Immature natural killer cell (primary cell): ENCODE data around the gene DIP2B. TPM values are rescaled to one million over a fixed set of nuclear protein-coding genes. Genes with fewer than 3 reads are reported as not detected.
A peak's percentile ranks its signal among the peaks of the same experiment; 100 is the strongest.

ENCODE experiments used
- DNase-seq, 3 donors: peaks; one replicate each; pipeline ENCODE4 v3.0.0; 2022; ENCODE audit warnings: mixed read lengths in 1 of 3
- H3K27ac Mint-ChIP-seq, 6 donors: one replicate each; pipeline ENCODE4 v1.8.0; 2020; ENCODE audit warnings: mixed read lengths in 6 of 6, mild to moderate bottlenecking in 5 of 6, inconsistent platforms in 4 of 6, moderate library complexity in 3 of 6
- H3K27me3 Mint-ChIP-seq, 3 donors: one replicate each; pipeline ENCODE4 v1.8.0; 2020 to 2021; ENCODE audit warnings: low read depth in 3 of 3, mild to moderate bottlenecking in 3 of 3, mixed read lengths in 3 of 3, moderate library complexity in 3 of 3, inconsistent platforms in 1 of 3
- H3K36me3 Mint-ChIP-seq, 3 donors: one replicate each; pipeline ENCODE4 v1.8.0; 2020; ENCODE audit warnings: mixed read lengths in 3 of 3, inconsistent platforms in 2 of 3, mild to moderate bottlenecking in 2 of 3
- H3K4me1 Mint-ChIP-seq, 2 donors: one replicate each; pipeline ENCODE4 v1.8.0; 2020; ENCODE audit warnings: inconsistent platforms in 2 of 2, mild to moderate bottlenecking in 2 of 2, mixed read lengths in 2 of 2, moderate library complexity in 1 of 2
- H3K4me3 Mint-ChIP-seq, 5 donors: one replicate each; pipeline ENCODE4 v1.8.0; 2020; ENCODE audit warnings: mild to moderate bottlenecking in 5 of 5, mixed read lengths in 5 of 5, inconsistent platforms in 3 of 5, moderate library complexity in 3 of 5
- H3K9me3 Mint-ChIP-seq, 6 donors: one replicate each; pipeline ENCODE4 v1.8.0; 2020; ENCODE audit warnings: mild to moderate bottlenecking in 6 of 6, mixed read lengths in 6 of 6, inconsistent platforms in 4 of 6, moderate library complexity in 3 of 6
- polyA plus RNA-seq, 3 donors: library from polyadenylated mRNA; unstranded; fragments of 300-500 nt; fragmentation: Illumina TruSeq; gene quantifications; one replicate each; pipeline ENCODE4 v1.2.3, GENCODE V29; 2021

The DIP2B gene
- polyA plus RNA-seq, 3 donors from 2014 or later: 2.0 to 7.2 (median 3.4) TPM

GRCh38 chr12:50637870-50638481 lies 133.2 kb downstream of the DIP2B start:
- Mint-ChIP-seq H3K27me3 (no peaks in the 10 kb centered on the region), H3K27ac (peak overlapping the region in 1 of 6 donors; percentile 7), H3K4me3 (no peak overlapping the region), H3K4me1 (peaks cover 15 to 19% of the 10 kb centered on the region in 2 donors), H3K36me3 (peaks cover 7 to 14% (median 13%) of the 10 kb centered on the region in 3 donors), H3K9me3 (no peaks in the 10 kb centered on the region)
- DNase-seq: peak; percentile 22 to 32 (median 32)

DNA sequence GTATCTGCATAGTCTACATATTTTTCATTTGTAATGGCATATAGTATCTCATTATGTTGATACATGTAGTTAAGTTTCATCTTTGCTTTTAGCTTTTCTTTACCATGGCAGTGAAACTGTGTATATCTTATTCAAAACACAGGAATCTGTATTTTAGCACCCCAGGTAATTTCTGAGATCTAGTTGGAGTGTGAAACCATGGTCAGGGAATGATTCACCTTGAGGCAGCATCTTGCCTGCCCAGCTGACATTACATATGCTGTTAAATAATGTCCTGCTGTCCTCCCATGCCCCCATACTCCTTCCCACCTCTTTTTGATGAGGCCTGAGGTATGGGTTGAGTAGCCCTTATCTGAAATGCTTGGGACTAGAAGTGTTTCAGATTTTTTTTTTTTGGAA lies 133.7 kb downstream of the DIP2B start:
- peaks cover 7 to 11% (median 10%) of the 10 kb centered on the region in 3 donors for H3K36me3 Mint-ChIP-seq
- peaks cover 0 to 1% (median 0%) of the 10 kb centered on the region in 3 donors for H3K27me3 Mint-ChIP-seq
- no peak overlapping the region for H3K4me3 Mint-ChIP-seq
- no peaks in the 10 kb centered on the region for H3K9me3 Mint-ChIP-seq
- peaks cover 17 to 19% of the 10 kb centered on the region in 2 donors for H3K4me1 Mint-ChIP-seq
- no peak for DNase-seq
- H3K27ac Mint-ChIP-seq: no peak overlapping the region

DNA sequence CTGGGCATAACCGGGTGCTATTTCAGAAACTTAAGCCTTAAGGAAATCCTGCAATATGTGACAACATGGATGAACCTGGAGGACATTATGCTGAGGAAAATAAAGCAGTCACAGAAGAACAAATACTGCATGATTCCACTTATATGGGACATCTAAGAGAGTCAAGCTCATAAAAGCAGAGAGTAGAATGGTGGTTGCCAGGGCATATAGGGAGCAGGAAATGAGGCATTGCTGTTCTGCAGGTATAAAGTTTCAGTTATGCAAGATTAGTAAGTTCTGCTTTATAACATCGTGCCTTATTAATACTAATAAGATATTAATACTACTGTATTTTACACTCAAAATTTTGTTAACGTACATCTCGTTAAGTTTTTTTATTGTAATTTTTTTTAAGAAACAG lies 134.9 kb downstream of the DIP2B start:
- Mint-ChIP-seq H3K27me3 (peaks cover 0 to 1% (median 0%) of the 10 kb centered on the region in 3 donors), H3K4me1 (peaks cover 17 to 19% of the 10 kb centered on the region in 2 donors), H3K9me3 (no peaks in the 10 kb centered on the region), H3K36me3 (peaks cover 7 to 11% (median 10%) of the 10 kb centered on the region in 3 donors), H3K4me3 (no peak overlapping the region), H3K27ac (no peak overlapping the region)
- DNase-seq: no peak

DNA sequence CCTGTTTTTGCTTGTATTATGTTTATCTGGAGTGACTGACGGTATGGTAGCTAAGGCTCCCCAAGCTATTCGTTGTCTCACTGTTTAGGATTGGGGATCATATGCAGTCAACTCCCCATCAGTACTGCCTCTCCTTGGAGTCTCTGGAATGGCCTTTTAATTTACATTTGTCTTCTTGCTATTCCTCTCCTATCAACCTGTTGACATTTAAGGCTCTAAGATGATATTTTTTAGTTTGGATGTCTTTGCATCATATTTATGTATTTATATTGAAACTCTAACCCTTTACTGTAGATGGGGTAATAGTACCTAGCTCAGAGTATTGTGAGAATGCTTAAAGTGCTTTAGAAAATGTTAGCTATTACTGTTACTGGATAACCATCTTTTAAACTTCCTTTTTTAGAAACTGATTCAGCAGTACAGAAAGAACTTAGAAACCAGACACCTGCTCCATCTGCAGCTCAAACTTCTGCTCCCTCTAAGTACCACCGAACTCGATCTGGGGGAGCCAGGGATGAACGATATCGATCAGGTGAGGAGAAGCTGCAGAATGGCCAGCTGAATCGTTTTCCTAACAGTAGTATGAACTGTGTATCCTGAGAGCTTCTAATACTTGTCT lies 135.6 kb downstream of the DIP2B start:
- H3K9me3 Mint-ChIP-seq: no peaks in the 10 kb centered on the region
- DNase-seq: no peak
- peaks cover 0 to 1% (median 0%) of the 10 kb centered on the region in 3 donors for H3K27me3 Mint-ChIP-seq
- peaks cover 7 to 11% (median 10%) of the 10 kb centered on the region in 3 donors for H3K36me3 Mint-ChIP-seq
- H3K27ac Mint-ChIP-seq: no peak overlapping the region
- H3K4me3 Mint-ChIP-seq: no peak overlapping the region
- peaks cover 17 to 19% of the 10 kb centered on the region in 2 donors for H3K4me1 Mint-ChIP-seq

- H3K4me3 Mint-ChIP-seq: no peak overlapping the region
- no peaks in the 10 kb centered on the region for H3K9me3 Mint-ChIP-seq
- peaks cover 17 to 19% of the 10 kb centered on the region in 2 donors for H3K4me1 Mint-ChIP-seq
- H3K27ac Mint-ChIP-seq: peak overlapping the region in 1 of 6 donors; percentile 52
- DNase-seq: no peak
- peaks cover 0 to 1% (median 0%) of the 10 kb centered on the region in 3 donors for H3K27me3 Mint-ChIP-seq
- H3K36me3 Mint-ChIP-seq: peaks cover 7 to 11% (median 10%) of the 10 kb centered on the region in 3 donors
These were observed 136.8 kb downstream of the DIP2B start for GRCh38 chr12:50641566-50641965.

GRCh38 chr12:50642035-50642451 lies 137.3 kb downstream of the DIP2B start:
- peaks cover 0 to 1% (median 0%) of the 10 kb centered on the region in 3 donors for H3K27me3 Mint-ChIP-seq
- no peak overlapping the region for H3K4me3 Mint-ChIP-seq
- DNase-seq: no peak
- H3K4me1 Mint-ChIP-seq: peaks cover 17 to 19% of the 10 kb centered on the region in 2 donors
- peaks cover 7 to 11% (median 10%) of the 10 kb centered on the region in 3 donors for H3K36me3 Mint-ChIP-seq
- H3K9me3 Mint-ChIP-seq: no peaks in the 10 kb centered on the region
- H3K27ac Mint-ChIP-seq: no peak overlapping the region

DNA sequence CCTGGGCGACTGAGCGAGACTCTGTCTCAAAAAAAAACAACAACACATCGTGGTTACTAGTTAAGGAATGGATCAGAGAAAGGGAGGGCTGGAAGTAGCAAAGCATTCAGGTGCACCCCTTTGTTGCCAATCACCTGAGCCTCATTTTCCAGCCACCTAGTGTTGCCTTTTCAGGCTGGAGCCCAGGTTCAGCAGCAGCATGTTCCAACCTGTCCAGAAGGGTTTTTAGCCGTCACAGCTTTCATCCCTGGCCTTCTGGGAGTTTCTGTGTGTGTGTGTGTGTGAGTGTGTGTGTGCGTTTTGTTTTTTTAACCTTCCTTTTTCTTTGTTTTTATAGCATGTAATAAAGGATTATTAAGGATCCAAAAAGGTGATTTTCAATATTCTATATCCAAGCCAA lies 138.0 kb downstream of the DIP2B start:
- H3K36me3 Mint-ChIP-seq: peaks cover 7 to 11% (median 10%) of the 10 kb centered on the region in 3 donors
- H3K9me3 Mint-ChIP-seq: no peaks in the 10 kb centered on the region
- H3K4me3 Mint-ChIP-seq: no peak overlapping the region
- peaks cover 0 to 1% (median 0%) of the 10 kb centered on the region in 3 donors for H3K27me3 Mint-ChIP-seq
- no peak overlapping the region for H3K27ac Mint-ChIP-seq
- H3K4me1 Mint-ChIP-seq: peaks cover 16% of the 10 kb centered on the region in 2 donors
- no peak for DNase-seq

- Mint-ChIP-seq H3K4me3 (no peak overlapping the region), H3K9me3 (no peaks in the 10 kb centered on the region), H3K36me3 (peaks cover 2 to 3% (median 2%) of the 10 kb centered on the region in 3 donors), H3K4me1 (peaks cover 3 to 6% of the 10 kb centered on the region in 2 donors), H3K27ac (no peak overlapping the region), H3K27me3 (peaks cover 0 to 1% (median 1%) of the 10 kb centered on the region in 3 donors)
- DNase-seq: no peak
These were observed 142.2 kb downstream of the DIP2B start for GRCh38 chr12:50647031-50647430.

- Mint-ChIP-seq H3K4me1 (peaks cover 2 to 5% of the 10 kb centered on the region in 2 donors), H3K4me3 (no peak overlapping the region), H3K27ac (no peak overlapping the region), H3K36me3 (no peaks in the 10 kb centered on the region), H3K9me3 (no peaks in the 10 kb centered on the region), H3K27me3 (peaks cover 0 to 1% (median 1%) of the 10 kb centered on the region in 3 donors)
- no peak for DNase-seq
These were observed 142.7 kb downstream of the DIP2B start for GRCh38 chr12:50647479-50647878.

GRCh38 chr12:50650285-50650684 lies 145.5 kb downstream of the DIP2B start:
- DNase-seq: no peak
- peak overlapping the region in 1 of 6 donors; percentile 38 for H3K27ac Mint-ChIP-seq
- peaks cover 0 to 1% (median 0%) of the 10 kb centered on the region in 3 donors for H3K27me3 Mint-ChIP-seq
- peaks cover 1 to 10% of the 10 kb centered on the region in 2 donors for H3K4me1 Mint-ChIP-seq
- H3K4me3 Mint-ChIP-seq: no peak overlapping the region
- no peaks in the 10 kb centered on the region for H3K9me3 Mint-ChIP-seq
- H3K36me3 Mint-ChIP-seq: no peaks in the 10 kb centered on the region

- peaks cover 0 to 1% (median 0%) of the 10 kb centered on the region in 3 donors for H3K27me3 Mint-ChIP-seq
- H3K9me3 Mint-ChIP-seq: no peaks in the 10 kb centered on the region
- DNase-seq: no peak
- H3K4me3 Mint-ChIP-seq: no peak overlapping the region
- H3K27ac Mint-ChIP-seq: no peak overlapping the region
- peaks cover 1 to 16% of the 10 kb centered on the region in 2 donors for H3K4me1 Mint-ChIP-seq
- H3K36me3 Mint-ChIP-seq: peaks cover 2 to 18% (median 5%) of the 10 kb centered on the region in 3 donors
These were observed 150.7 kb downstream of the DIP2B start for GRCh38 chr12:50655374-50655921.

- Mint-ChIP-seq H3K4me3 (no peak overlapping the region), H3K4me1 (peaks cover 0 to 13% of the 10 kb centered on the region in 2 donors), H3K9me3 (no peaks in the 10 kb centered on the region), H3K27ac (no peak overlapping the region), H3K27me3 (no peaks in the 10 kb centered on the region), H3K36me3 (peaks cover 4 to 20% (median 9%) of the 10 kb centered on the region in 3 donors)
- no peak for DNase-seq
These were observed 154.5 kb downstream of the DIP2B start for GRCh38 chr12:50659260-50659659.

- Mint-ChIP-seq H3K27ac (no peak overlapping the region), H3K27me3 (no peaks in the 10 kb centered on the region)
- DNase-seq: no peak
These were observed 155.1 kb downstream of the DIP2B start for GRCh38 chr12:50659690-50660424.

More at GRCh38 chr12:50659690-50660424, 155.1 kb downstream of the DIP2B start:
- Mint-ChIP-seq H3K4me1 (peaks cover 0 to 13% of the 10 kb centered on the region in 2 donors), H3K9me3 (no peaks in the 10 kb centered on the region), H3K4me3 (no peak overlapping the region), H3K36me3 (peaks cover 4 to 20% (median 9%) of the 10 kb centered on the region in 3 donors)
